ENCODE results near the gene DACH2. TPM values are rescaled to one million over a fixed set of nuclear protein-coding genes. Genes with fewer than 3 reads are reported as not detected.

The DACH2 gene
- polyA plus RNA-seq, 1 of the 3 experiments (the other 2 are of a cell fraction): not detected

- CTCF ChIA-PET: no interaction called here
- H3K27ac ChIP-seq (ENCODE audit: low read depth in 2 of 2, low read length in 1 of 2): no peak overlapping the region
Measured at GRCh38 chrX:86210772-86211171, 62.5 kb downstream of the DACH2 start.

GRCh38 chrX:86215260-86215659, 67.0 kb downstream of the DACH2 start:
- CTCF ChIA-PET: no interaction called here

More at GRCh38 chrX:86210772-86211171, 62.5 kb downstream of the DACH2 start:
- no peak overlapping the region for H3K4me3 ChIP-seq (ENCODE audit: low read depth in 2 of 2, low read length in 1 of 2)
- no peak overlapping the region for H3K4me2 ChIP-seq
- no peaks in the 10 kb centered on the region for H3K9me3 ChIP-seq
- no peak overlapping the region for H2AFZ ChIP-seq (ENCODE audit: low read depth)
- H3F3A ChIP-seq (replicated peaks; ENCODE audit: insufficient read depth): no peaks in the 10 kb centered on the region
- no peaks in the 10 kb centered on the region for H4K20me1 ChIP-seq (ENCODE audit: insufficient read depth)
- POLR2A ChIA-PET: no interaction called here
- no peak for TF ChIP-seq FOXJ3 (CRISPR knock-in tag; IDR thresholded peaks at IDR 0.05)
- no peak for TF ChIP-seq RCOR1 (IDR thresholded peaks at IDR 0.05; ENCODE audit: low read length)
- peak; percentile 29; the same call in 1 of the 2 replicates for TF ChIP-seq GATA2 (CRISPR knock-in tag; IDR thresholded peaks at IDR 0.05)
- TF ChIP-seq, protein P1, sequence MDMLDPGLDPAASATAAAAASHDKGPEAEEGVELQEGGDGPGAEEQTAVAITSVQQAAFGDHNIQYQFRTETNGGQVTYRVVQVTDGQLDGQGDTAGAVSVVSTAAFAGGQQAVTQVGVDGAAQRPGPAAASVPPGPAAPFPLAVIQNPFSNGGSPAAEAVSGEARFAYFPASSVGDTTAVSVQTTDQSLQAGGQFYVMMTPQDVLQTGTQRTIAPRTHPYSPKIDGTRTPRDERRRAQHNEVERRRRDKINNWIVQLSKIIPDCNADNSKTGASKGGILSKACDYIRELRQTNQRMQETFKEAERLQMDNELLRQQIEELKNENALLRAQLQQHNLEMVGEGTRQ (IDR thresholded peaks at IDR 0.05; ENCODE audit: borderline replicate concordance, low read depth, low read length): no peak
- TF ChIP-seq TEAD4 (IDR thresholded peaks at IDR 0.05; ENCODE audit: borderline replicate concordance, insufficient read depth): no peak
- peak; percentile 20; the same call in 1 of the 2 replicates for TF ChIP-seq TCF12 (IDR thresholded peaks at IDR 0.05)
- no peak for TF ChIP-seq EZH2phosphoT487 (IDR thresholded peaks at IDR 0.05; ENCODE audit: borderline replicate concordance, low read depth)
- no peak overlapping the region for H3K9ac ChIP-seq
- no peaks in the 10 kb centered on the region; the same call in 1 of the 2 replicates for H3K9me2 ChIP-seq
- H3K79me2 ChIP-seq (ENCODE audit: insufficient read depth): no peaks in the 10 kb centered on the region
- WGBS (ENCODE audit: low lambda C conversion rate): 11% methylated on average over 3 of the region's 3 CpGs
- no peaks in the 10 kb centered on the region for H3K36me3 ChIP-seq (replicated peaks in 1 of 2; ENCODE audit: control insufficient read depth in 1 of 2, insufficient read depth in 2 of 2, low read length in 1 of 2)
- peak; percentile 3 for DNase-seq
- H3K27me3 ChIP-seq (ENCODE audit: insufficient read depth): no peaks in the 10 kb centered on the region
- H3K4me1 ChIP-seq (ENCODE audit: control insufficient read depth in 1 of 2, insufficient read depth in 2 of 2, low read depth in 1 of 2, low read length in 1 of 2): no peaks in the 10 kb centered on the region

More at GRCh38 chrX:86215260-86215659, 67.0 kb downstream of the DACH2 start:
- Histone ChIP-seq H3K9ac (no peak overlapping the region), H2AFZ (ENCODE audit: low read depth) (no peak overlapping the region), H3K4me2 (no peak overlapping the region), H3K27ac (ENCODE audit: low read depth in 2 of 2, low read length in 1 of 2) (no peak overlapping the region), H3K9me2 (no peaks in the 10 kb centered on the region), H4K20me1 (ENCODE audit: insufficient read depth) (no peaks in the 10 kb centered on the region), H3K4me1 (ENCODE audit: control insufficient read depth in 1 of 2, insufficient read depth in 2 of 2, low read depth in 1 of 2, low read length in 1 of 2) (no peaks in the 10 kb centered on the region), H3K9me3 (no peaks in the 10 kb centered on the region), H3K79me2 (ENCODE audit: insufficient read depth) (no peaks in the 10 kb centered on the region), H3K4me3 (ENCODE audit: low read depth in 2 of 2, low read length in 1 of 2) (no peak overlapping the region), H3F3A (replicated peaks; ENCODE audit: insufficient read depth) (no peaks in the 10 kb centered on the region), H3K27me3 (ENCODE audit: insufficient read depth) (no peaks in the 10 kb centered on the region), H3K36me3 (replicated peaks in 1 of 2; ENCODE audit: control insufficient read depth in 1 of 2, insufficient read depth in 2 of 2, low read length in 1 of 2) (no peaks in the 10 kb centered on the region)
- DNase-seq: no peak
- POLR2A ChIA-PET: no interaction called here
- TF ChIP-seq GABPA (IDR thresholded peaks at IDR 0.05; ENCODE audit: low read depth) (no peak), PBX3 (IDR thresholded peaks at IDR 0.05) (no peak), SMC3 (IDR thresholded peaks at IDR 0.05; ENCODE audit: low read depth, low read length) (no peak), TAF1 (IDR thresholded peaks at IDR 0.05; ENCODE audit: borderline replicate concordance, low read depth, low read length) (no peak), NFIC (IDR thresholded peaks at IDR 0.05; ENCODE audit: borderline replicate concordance) (no peak), REST (IDR thresholded peaks at IDR 0.05; ENCODE audit: low read depth, low read length) (no peak), GATA2 (CRISPR knock-in tag; IDR thresholded peaks at IDR 0.05) (no peak), ZBTB33 (IDR thresholded peaks at IDR 0.05; ENCODE audit: borderline replicate concordance, low read depth) (no peak), EZH2phosphoT487 (IDR thresholded peaks at IDR 0.05; ENCODE audit: borderline replicate concordance, low read depth) (no peak), RAD21 (IDR thresholded peaks at IDR 0.05; ENCODE audit: low read length) (no peak), POLR2AphosphoS5 (IDR thresholded peaks at IDR 0.05; ENCODE audit: low read depth, low read length) (no peak)
- TF ChIP-seq, protein P2, sequence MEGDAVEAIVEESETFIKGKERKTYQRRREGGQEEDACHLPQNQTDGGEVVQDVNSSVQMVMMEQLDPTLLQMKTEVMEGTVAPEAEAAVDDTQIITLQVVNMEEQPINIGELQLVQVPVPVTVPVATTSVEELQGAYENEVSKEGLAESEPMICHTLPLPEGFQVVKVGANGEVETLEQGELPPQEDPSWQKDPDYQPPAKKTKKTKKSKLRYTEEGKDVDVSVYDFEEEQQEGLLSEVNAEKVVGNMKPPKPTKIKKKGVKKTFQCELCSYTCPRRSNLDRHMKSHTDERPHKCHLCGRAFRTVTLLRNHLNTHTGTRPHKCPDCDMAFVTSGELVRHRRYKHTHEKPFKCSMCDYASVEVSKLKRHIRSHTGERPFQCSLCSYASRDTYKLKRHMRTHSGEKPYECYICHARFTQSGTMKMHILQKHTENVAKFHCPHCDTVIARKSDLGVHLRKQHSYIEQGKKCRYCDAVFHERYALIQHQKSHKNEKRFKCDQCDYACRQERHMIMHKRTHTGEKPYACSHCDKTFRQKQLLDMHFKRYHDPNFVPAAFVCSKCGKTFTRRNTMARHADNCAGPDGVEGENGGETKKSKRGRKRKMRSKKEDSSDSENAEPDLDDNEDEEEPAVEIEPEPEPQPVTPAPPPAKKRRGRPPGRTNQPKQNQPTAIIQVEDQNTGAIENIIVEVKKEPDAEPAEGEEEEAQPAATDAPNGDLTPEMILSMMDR (IDR thresholded peaks at IDR 0.05): no peak
- TF ChIP-seq, protein P1 (IDR thresholded peaks at IDR 0.05; ENCODE audit: borderline replicate concordance, low read depth, low read length): no peak
- 15% methylated on average over 3 of the region's 3 CpGs for WGBS (ENCODE audit: low lambda C conversion rate)
